Retinal pigment epithelial cell (primary cell): ENCODE measurements around the gene C19orf85.

Experiments used
- DNase-seq: peaks from one replicate; pipeline ENCODE4 v3.0.0-alpha.2; 2010; ENCODE audit warnings: low read depth
- H3K4me3 ChIP-seq: 2 replicates; pipeline ENCODE4 v1.5.1; 2011; ENCODE audit warnings: mild to moderate bottlenecking, low read length, control low read depth, moderate library complexity
- TF ChIP-seq, protein P1 (sequence below): conservative IDR thresholded peaks from 2 replicates; pipeline ENCODE4 v1.5.1; 2011; ENCODE audit warnings: low read depth, low read length, control low read depth, inconsistent platforms

The C19orf85 gene

DNA sequence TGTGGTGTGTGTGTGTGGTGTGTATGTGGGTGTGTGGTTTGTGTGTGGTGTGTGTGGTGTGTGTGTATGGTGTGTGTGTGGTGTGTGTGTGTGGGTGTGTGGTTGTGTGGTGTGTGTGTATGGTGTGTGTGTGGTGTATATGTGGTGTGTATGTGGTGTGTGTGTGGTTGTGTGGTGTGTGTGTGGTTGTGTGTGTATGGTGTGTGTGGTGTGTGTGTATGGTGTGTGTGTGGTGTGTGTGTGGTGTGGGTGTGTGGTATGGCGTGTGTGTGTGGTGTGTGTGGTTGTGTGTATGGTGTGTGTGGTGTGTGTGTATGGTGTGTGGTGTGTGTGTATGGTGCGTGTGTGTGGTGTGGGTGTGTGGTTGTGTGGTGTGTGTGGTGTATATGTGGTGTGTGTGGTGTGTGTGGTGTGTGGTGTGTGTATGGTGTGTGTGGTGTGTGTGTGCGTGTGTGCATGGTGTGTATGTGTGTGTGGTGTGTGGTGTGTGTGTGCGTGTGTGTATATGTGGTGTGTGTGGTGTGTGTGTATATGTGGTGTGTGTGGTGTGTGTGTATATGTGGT is 30.1 kb downstream of the C19orf85 start:
- no peak overlapping the region for H3K4me3 ChIP-seq
- no peak for DNase-seq
- TF ChIP-seq, protein P1, sequence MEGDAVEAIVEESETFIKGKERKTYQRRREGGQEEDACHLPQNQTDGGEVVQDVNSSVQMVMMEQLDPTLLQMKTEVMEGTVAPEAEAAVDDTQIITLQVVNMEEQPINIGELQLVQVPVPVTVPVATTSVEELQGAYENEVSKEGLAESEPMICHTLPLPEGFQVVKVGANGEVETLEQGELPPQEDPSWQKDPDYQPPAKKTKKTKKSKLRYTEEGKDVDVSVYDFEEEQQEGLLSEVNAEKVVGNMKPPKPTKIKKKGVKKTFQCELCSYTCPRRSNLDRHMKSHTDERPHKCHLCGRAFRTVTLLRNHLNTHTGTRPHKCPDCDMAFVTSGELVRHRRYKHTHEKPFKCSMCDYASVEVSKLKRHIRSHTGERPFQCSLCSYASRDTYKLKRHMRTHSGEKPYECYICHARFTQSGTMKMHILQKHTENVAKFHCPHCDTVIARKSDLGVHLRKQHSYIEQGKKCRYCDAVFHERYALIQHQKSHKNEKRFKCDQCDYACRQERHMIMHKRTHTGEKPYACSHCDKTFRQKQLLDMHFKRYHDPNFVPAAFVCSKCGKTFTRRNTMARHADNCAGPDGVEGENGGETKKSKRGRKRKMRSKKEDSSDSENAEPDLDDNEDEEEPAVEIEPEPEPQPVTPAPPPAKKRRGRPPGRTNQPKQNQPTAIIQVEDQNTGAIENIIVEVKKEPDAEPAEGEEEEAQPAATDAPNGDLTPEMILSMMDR: no peak

DNA sequence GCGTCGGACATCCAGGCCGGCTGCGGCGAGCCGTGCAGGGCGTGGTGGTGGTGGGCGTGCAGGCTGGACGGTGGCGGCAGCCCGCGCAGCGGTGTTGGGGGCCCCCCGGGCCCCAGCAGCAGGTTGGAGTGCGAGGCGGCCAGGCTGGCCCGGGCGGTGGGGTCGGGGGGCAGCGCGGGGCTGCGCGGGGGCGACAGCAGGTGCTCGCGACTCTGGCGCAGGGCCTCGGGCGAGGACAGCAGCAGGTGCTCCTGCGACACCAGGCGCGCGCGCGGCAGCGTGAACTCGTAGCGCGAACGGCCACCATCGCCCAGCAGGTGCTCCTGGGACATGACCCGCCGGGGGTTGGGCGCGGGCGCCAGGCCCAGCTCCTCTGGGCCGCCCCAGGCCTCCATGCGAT is 31.3 kb downstream of the C19orf85 start:
- TF ChIP-seq, protein P1: no peak
- no peak for DNase-seq
- H3K4me3 ChIP-seq: no peak overlapping the region

DNA sequence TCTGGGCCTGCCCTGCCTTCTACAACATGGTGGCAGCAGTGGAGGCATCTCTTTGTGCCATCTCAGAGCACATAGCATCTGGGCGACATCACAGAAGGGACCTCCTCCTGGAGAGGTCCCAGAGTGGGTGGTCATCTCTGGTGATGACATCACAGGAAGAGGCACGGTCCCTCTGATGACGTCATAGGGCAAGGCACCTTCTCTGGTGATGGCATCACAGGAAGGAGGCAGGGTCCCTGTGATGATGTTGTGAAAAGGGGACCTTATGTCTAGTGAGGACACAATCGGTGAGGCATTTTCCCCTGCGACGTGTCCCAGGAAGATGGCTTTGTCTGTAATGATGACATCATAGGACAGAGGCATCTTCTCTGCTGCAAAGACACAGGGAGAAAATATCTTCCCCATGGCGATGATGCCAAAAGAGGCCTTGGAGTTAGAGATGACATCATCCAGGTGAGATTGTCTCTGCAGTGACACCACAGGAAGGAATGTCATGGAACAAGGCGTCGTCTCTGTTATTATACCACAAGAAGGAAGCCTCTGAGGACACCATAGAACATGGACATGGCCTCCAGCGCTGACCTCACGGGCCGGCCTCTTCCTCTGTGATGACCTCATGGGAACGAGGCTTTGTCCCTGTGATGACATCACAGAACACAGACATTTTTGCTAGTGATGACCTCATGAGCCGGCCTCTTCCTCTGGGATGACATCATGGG is 32.2 kb downstream of the C19orf85 start:
- H3K4me3 ChIP-seq: no peak overlapping the region
- DNase-seq: no peak
- TF ChIP-seq, protein P1: no peak

DNA sequence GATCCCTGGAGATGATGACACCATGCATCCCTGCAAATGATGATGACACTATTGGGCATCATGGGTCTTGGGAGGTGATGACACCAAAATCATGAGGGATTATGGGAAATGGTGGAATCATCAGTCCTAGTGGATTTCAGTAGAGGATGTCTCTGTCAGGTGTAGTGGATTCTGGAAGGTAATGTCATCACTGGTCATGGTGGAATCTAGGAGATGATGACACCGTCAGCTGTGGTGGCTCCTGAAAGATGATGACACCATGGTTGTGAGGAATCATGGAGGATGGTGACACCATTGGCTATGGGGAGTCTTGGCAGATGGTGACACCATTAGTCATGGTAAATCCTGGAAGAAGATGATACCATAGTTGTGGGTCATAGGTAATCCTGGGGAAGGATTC is 33.4 kb downstream of the C19orf85 start:
- no peak for DNase-seq
- no peak overlapping the region for H3K4me3 ChIP-seq
- TF ChIP-seq, protein P1: no peak

DNA sequence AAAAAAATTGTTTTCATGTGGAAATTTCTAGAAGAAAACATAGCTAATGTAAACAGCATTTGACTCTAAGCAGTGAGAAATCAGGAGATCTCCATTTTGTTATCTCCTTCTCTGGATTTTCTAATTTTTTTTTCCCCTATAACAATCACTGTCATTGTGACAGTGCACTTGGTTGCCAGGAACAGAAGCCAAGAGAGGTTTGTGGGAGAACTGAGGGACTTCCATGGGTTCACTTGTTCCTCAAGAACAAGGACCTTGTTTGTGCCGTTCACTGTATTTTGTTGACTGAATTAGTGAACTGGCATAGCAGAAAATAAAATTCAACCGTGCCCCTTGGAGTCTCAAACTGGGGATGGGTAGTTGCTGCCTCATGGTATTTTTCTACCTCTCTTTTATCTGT is 38.5 kb downstream of the C19orf85 start:
- TF ChIP-seq, protein P1: no peak
- no peak for DNase-seq
- H3K4me3 ChIP-seq: no peak overlapping the region

DNA sequence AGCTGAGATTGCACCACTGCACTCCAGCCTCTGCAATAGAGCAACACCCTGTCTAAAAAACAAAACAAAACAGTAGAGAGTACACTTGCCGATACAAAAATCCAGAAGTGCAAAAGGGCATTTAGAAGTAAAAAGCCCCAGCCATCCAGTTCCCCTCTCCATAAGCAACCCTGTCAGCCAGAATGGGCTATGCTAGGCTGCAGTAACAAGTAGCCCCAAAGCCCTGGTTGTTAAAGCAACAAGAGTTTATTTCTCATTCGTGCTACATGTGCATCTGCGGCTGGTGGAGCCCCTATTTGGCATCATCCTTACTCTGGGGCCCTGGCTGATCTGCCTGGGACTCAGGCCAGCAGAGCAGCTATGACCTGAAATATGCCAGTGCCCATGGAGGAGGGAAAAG is 40.0 kb downstream of the C19orf85 start:
- no peak overlapping the region for H3K4me3 ChIP-seq
- TF ChIP-seq, protein P1: no peak
- no peak for DNase-seq
